GM23338 (cell line): Measurements from ENCODE around the gene ZNF804A. TPM values are rescaled to one million over a fixed set of nuclear protein-coding genes. Genes with fewer than 3 reads are reported as not detected.

Experiments used
- ATAC-seq: fragments of 200-7000 bp; cut with Tn5 transposase; 3 replicates; pipeline ENCODE4 v1.9.1; 2020
- DNase-seq: peaks from one replicate; pipeline ENCODE4 v3.0.0-alpha.2; 2015; ENCODE audit warnings: low spot score
- H2AFZ ChIP-seq: fragments of 200-600 bp; sonication (generic); 2 replicates; pipeline ENCODE4 v1.8.0; 2016; ENCODE audit warnings: antibody characterized with exemption, mild to moderate bottlenecking, moderate library complexity
- H3F3A ChIP-seq: fragments of 200-600 bp; sonication (generic); replicated peaks from 2 replicates; pipeline ENCODE4 v1.8.0; 2017; ENCODE audit warnings: antibody characterized with exemption, mixed run types, low read depth
- H3K27ac ChIP-seq: fragments of 200-600 bp; sonication (generic); 2 replicates; pipeline ENCODE4 v1.6.1; 2016; ENCODE audit warnings: low read depth
- H3K27me3 ChIP-seq: fragments of 200-600 bp; sonication (generic); 2 replicates; pipeline ENCODE4 v1.8.0; 2016; ENCODE audit warnings: mild to moderate bottlenecking, mixed run types, moderate library complexity; ENCODE audit not compliant: insufficient read depth
- H3K36me3 ChIP-seq: fragments of 200-600 bp; sonication (generic); 2 replicates; pipeline ENCODE4 v1.8.0; 2016; ENCODE audit warnings: mild to moderate bottlenecking; ENCODE audit not compliant: insufficient read depth
- H3K4me1 ChIP-seq: fragments of 200-600 bp; sonication (generic); 2 replicates; pipeline ENCODE4 v1.8.0; 2016; ENCODE audit warnings: mild to moderate bottlenecking, moderate library complexity; ENCODE audit not compliant: insufficient read depth
- H3K4me2 ChIP-seq: fragments of 200-600 bp; sonication (generic); 2 replicates; pipeline ENCODE4 v1.7.1; 2017; ENCODE audit warnings: mixed run types
- H3K4me3 ChIP-seq: fragments of 200-600 bp; sonication (generic); 2 replicates; pipeline ENCODE4 v1.6.1; 2016; ENCODE audit warnings: mixed run types
- H3K79me2 ChIP-seq: fragments of 200-600 bp; sonication (generic); replicated peaks from 2 replicates; pipeline ENCODE4 v1.8.0; 2017; ENCODE audit warnings: mild to moderate bottlenecking; ENCODE audit not compliant: insufficient read depth
- H3K9me2 ChIP-seq: fragments of 200-600 bp; sonication (generic); 2 replicates; pipeline ENCODE4 v1.8.0; 2017; ENCODE audit not compliant: insufficient read depth
- H4K20me1 ChIP-seq: fragments of 200-600 bp; sonication (generic); replicated peaks from 2 replicates; pipeline ENCODE4 v1.8.0; 2017; ENCODE audit warnings: mild to moderate bottlenecking; ENCODE audit not compliant: insufficient read depth
- H3K27ac Mint-ChIP-seq: 2 replicates; pipeline ENCODE4 v1.8.0; 2020; ENCODE audit warnings: inconsistent platforms, mild to moderate bottlenecking, moderate library complexity, mixed read lengths
- H3K27me3 Mint-ChIP-seq: 3 replicates; pipeline ENCODE4 v1.8.0; 2022; ENCODE audit warnings: low read depth, mild to moderate bottlenecking, moderate library complexity, mixed read lengths, inconsistent platforms; ENCODE audit not compliant: insufficient read depth, poor library complexity
- H3K36me3 Mint-ChIP-seq: 3 replicates; pipeline ENCODE4 v1.8.0; 2021; ENCODE audit warnings: low read depth, mild to moderate bottlenecking, inconsistent platforms, moderate library complexity, mixed read lengths
- H3K4me1 Mint-ChIP-seq: 3 replicates; pipeline ENCODE4 v1.8.0; 2020; ENCODE audit warnings: mild to moderate bottlenecking, inconsistent platforms, mixed read lengths
- H3K4me3 Mint-ChIP-seq: 3 replicates; pipeline ENCODE4 v1.8.0; 2021; ENCODE audit warnings: moderate library complexity, mild to moderate bottlenecking, inconsistent platforms, mixed read lengths
- H3K9me3 Mint-ChIP-seq: 3 replicates; pipeline ENCODE4 v1.8.0; 2020; ENCODE audit warnings: moderate library complexity, mild to moderate bottlenecking, inconsistent platforms, mixed read lengths
- CREB1 ChIP-seq: fragments of 250-450 bp; sonication (Bioruptor Pico); IDR thresholded peaks from 2 replicates; pipeline ENCODE4 v1.5.0; 2020; ENCODE audit warnings: low read depth, mild to moderate bottlenecking, moderate library complexity
- CTCF ChIP-seq, 2 experiments: fragments of 200-600 bp in 1 of 2; sonication (generic) in 1 of 2; conservative IDR thresholded peaks; 2 replicates each; pipeline versions ENCODE4 v1.5.1 to v1.6.1; 2016 to 2017; ENCODE audit warnings: antibody characterized with exemption in 2 of 2, low read depth in 2 of 2, mild to moderate bottlenecking in 2 of 2, moderate library complexity in 1 of 2
- ETS1 ChIP-seq: IDR thresholded peaks from 2 replicates; pipeline ENCODE4 v1.6.1; 2016; ENCODE audit warnings: antibody characterized with exemption
- EZH2 ChIP-seq: fragments of 200-600 bp; sonication (generic); IDR thresholded peaks from one replicate; pipeline ENCODE4 v1.8.0; 2017; ENCODE audit warnings: antibody characterized with exemption, mild to moderate bottlenecking, low read depth; ENCODE audit not compliant: unreplicated experiment
- EZH2phosphoT487 ChIP-seq: fragments of 200-600 bp; sonication (generic); IDR thresholded peaks from one replicate; pipeline ENCODE4 v1.8.1; 2018; ENCODE audit warnings: antibody characterized with exemption; ENCODE audit not compliant: unreplicated experiment
- JUNB ChIP-seq: IDR thresholded peaks from one replicate; pipeline ENCODE4 v1.6.1; 2016; ENCODE audit warnings: antibody characterized with exemption; ENCODE audit not compliant: unreplicated experiment
- NANOG ChIP-seq: IDR thresholded peaks from 2 replicates; pipeline ENCODE4 v1.6.1; 2016; ENCODE audit warnings: antibody characterized with exemption, borderline replicate concordance
- POLR2AphosphoS5 ChIP-seq: IDR thresholded peaks from 2 replicates; pipeline ENCODE4 v1.6.1; 2016; ENCODE audit warnings: antibody characterized with exemption, low read depth
- STAT1 ChIP-seq: IDR thresholded peaks from one replicate; pipeline ENCODE4 v1.6.1; 2016; ENCODE audit warnings: antibody characterized with exemption; ENCODE audit not compliant: unreplicated experiment
- ZNF114 ChIP-seq: fragments of 250-450 bp; sonication (Bioruptor Pico); IDR thresholded peaks from 2 replicates; pipeline ENCODE4 v1.5.0; 2020; ENCODE audit warnings: mild to moderate bottlenecking, moderate library complexity
- ZNF331 ChIP-seq: fragments of 250-450 bp; sonication (Bioruptor Pico); IDR thresholded peaks from 2 replicates; pipeline ENCODE4 v1.5.0; 2020; ENCODE audit warnings: low read depth, mild to moderate bottlenecking, moderate library complexity
- polyA plus RNA-seq: library from polyadenylated mRNA; unstranded; fragments of >200 nt; fragmentation: Nextera tagmentation; extraction: Ambion mirVana; gene quantifications from 2 replicates; pipeline ENCODE4 v1.2.1, GENCODE V29; 2016
- total RNA-seq: library from RNA; depleted of rRNA; stranded (reverse); fragments of >200 nt; shearing (Covaris generic); gene quantifications from 2 replicates; pipeline ENCODE4 v1.2.3, GENCODE V29; 2014
- TF ChIP-seq, protein P1 (sequence below): IDR thresholded peaks from one replicate; pipeline ENCODE4 v1.6.1; 2018; ENCODE audit warnings: antibody characterized with exemption; ENCODE audit not compliant: unreplicated experiment

The ZNF804A gene
- total and polyA plus RNA-seq, 2 experiments from 2014 or later, result not detected

DNA sequence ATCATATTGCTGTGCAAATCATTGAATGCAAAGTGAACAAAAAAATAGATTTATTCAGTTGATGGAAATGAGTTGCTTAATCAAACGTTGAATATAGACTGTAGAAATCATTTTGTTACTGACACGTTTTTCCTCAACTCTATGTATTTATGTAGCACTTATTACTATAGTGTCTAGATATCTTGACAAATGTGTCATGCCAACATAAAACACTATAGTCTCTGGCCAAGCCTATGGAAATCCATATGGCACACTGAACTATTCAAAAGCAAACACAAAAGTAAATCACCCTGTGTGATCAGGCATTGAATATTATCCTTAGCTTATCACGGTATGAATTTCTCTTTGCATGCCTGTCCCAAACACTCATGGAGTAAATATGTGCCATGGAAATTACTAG, 131.3 kb downstream of the ZNF804A start (continued):
- TF ChIP-seq, protein P1, sequence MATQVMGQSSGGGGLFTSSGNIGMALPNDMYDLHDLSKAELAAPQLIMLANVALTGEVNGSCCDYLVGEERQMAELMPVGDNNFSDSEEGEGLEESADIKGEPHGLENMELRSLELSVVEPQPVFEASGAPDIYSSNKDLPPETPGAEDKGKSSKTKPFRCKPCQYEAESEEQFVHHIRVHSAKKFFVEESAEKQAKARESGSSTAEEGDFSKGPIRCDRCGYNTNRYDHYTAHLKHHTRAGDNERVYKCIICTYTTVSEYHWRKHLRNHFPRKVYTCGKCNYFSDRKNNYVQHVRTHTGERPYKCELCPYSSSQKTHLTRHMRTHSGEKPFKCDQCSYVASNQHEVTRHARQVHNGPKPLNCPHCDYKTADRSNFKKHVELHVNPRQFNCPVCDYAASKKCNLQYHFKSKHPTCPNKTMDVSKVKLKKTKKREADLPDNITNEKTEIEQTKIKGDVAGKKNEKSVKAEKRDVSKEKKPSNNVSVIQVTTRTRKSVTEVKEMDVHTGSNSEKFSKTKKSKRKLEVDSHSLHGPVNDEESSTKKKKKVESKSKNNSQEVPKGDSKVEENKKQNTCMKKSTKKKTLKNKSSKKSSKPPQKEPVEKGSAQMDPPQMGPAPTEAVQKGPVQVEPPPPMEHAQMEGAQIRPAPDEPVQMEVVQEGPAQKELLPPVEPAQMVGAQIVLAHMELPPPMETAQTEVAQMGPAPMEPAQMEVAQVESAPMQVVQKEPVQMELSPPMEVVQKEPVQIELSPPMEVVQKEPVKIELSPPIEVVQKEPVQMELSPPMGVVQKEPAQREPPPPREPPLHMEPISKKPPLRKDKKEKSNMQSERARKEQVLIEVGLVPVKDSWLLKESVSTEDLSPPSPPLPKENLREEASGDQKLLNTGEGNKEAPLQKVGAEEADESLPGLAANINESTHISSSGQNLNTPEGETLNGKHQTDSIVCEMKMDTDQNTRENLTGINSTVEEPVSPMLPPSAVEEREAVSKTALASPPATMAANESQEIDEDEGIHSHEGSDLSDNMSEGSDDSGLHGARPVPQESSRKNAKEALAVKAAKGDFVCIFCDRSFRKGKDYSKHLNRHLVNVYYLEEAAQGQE, result no peak
- TF ChIP-seq NANOG, result no peak
- no peak for TF ChIP-seq STAT1
- no peak for TF ChIP-seq POLR2AphosphoS5
- TF ChIP-seq ZNF114 (CRISPR knock-in tag), result no peak

DNA sequence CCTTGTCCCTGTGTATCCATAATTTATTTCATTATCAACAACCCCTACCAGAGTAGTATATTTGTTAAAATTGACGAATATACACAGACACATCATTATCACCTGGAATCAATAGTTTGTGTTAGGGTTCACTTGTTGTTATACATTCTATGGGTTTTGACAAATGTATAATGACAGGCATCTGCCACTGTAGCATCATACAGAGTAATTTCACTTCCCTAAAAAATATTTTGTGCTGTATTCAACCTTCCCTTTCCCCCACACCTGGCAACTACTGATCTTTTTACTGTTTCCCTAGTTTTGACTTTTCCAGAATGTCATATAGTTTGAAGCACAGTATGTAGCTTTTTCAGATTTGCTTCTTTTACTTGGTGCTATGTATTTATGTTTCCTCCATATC, 132.0 kb downstream of the ZNF804A start:
- Mint-ChIP-seq H3K9me3 (no peaks in the 10 kb centered on the region), H3K36me3 (no peaks in the 10 kb centered on the region), H3K27me3 (no peaks in the 10 kb centered on the region), H3K4me3 (no peak overlapping the region), H3K27ac (no peak overlapping the region), H3K4me1 (peaks cover 15% of the 10 kb centered on the region)
- peaks cover 12% of the 10 kb centered on the region; the same call in 1 of the 2 replicates for H3K4me1 ChIP-seq
- H3K79me2 ChIP-seq, result no peaks in the 10 kb centered on the region
- H3K36me3 ChIP-seq, result no peaks in the 10 kb centered on the region
- H4K20me1 ChIP-seq, result no peaks in the 10 kb centered on the region
- H2AFZ ChIP-seq, result no peak overlapping the region
- DNase-seq, result no peak
- no peak overlapping the region for H3K4me2 ChIP-seq
- H3K4me3 ChIP-seq, result no peak overlapping the region
- H3K27ac ChIP-seq, result no peak overlapping the region
- H3K27me3 ChIP-seq, result no peaks in the 10 kb centered on the region
- H3K9me2 ChIP-seq, result no peaks in the 10 kb centered on the region
- no peak for ATAC-seq
- no peaks in the 10 kb centered on the region for H3F3A ChIP-seq
- TF ChIP-seq CREB1 (CRISPR knock-in tag) (no peak), ZNF114 (CRISPR knock-in tag) (no peak), NANOG (no peak), ETS1 (no peak), STAT1 (no peak), JUNB (no peak), CTCF (conservative IDR thresholded peaks at IDR 0.05; ENCODE audit: low read depth in 2 of 2) (no peak), ZNF331 (CRISPR knock-in tag) (no peak), EZH2 (no peak), EZH2phosphoT487 (no peak), POLR2AphosphoS5 (no peak)
- TF ChIP-seq, protein P1, result no peak
